Measurements from ENCODE around the gene SCFD2.

The SCFD2 gene

GRCh38 chr4:52912608-52913007 is 453.3 kb downstream of the SCFD2 start:
- DNase-seq, result no peak

GRCh38 chr4:52911684-52912294 is 454.1 kb downstream of the SCFD2 start:
- DNase-seq, result peak; percentile 88

GRCh38 chr4:52910115-52910514 is 455.7 kb downstream of the SCFD2 start:
- DNase-seq, result no peak

GRCh38 chr4:52907510-52907909 is 458.4 kb downstream of the SCFD2 start:
- DNase-seq, result no peak

GRCh38 chr4:52904421-52904820 is 461.4 kb downstream of the SCFD2 start:
- no peak for DNase-seq

GRCh38 chr4:52903273-52903672 is 462.6 kb downstream of the SCFD2 start:
- DNase-seq, result no peak

- no peak for DNase-seq
Observed at GRCh38 chr4:52894443-52894842, 471.4 kb downstream of the SCFD2 start.

- DNase-seq, result no peak
Observed at GRCh38 chr4:52892880-52893279, 473.0 kb downstream of the SCFD2 start.

GRCh38 chr4:52891743-52892142 is 474.1 kb downstream of the SCFD2 start:
- DNase-seq, result no peak

GRCh38 chr4:52890521-52890791 is 475.4 kb downstream of the SCFD2 start:
- no peak for DNase-seq

- DNase-seq, result no peak
Observed at GRCh38 chr4:52889778-52890520, 475.9 kb downstream of the SCFD2 start.

- no peak for DNase-seq
Observed at GRCh38 chr4:52889354-52889753, 476.5 kb downstream of the SCFD2 start.

GRCh38 chr4:52884994-52885393 is 480.9 kb downstream of the SCFD2 start:
- DNase-seq, result no peak

GRCh38 chr4:52883707-52884669 is 481.9 kb downstream of the SCFD2 start:
- no peak for DNase-seq

GRCh38 chr4:52883183-52883621 is 482.7 kb downstream of the SCFD2 start:
- DNase-seq, result no peak

- no peak for DNase-seq
Observed at GRCh38 chr4:52880994-52881393, 484.9 kb downstream of the SCFD2 start.

GRCh38 chr4:52879471-52879870 is 486.4 kb downstream of the SCFD2 start:
- no peak for DNase-seq

GRCh38 chr4:52877694-52878093 is 488.2 kb downstream of the SCFD2 start:
- no peak for DNase-seq

- no peak for DNase-seq
Observed at GRCh38 chr4:52877036-52877435, 488.8 kb downstream of the SCFD2 start.

GRCh38 chr4:52876069-52876468 is 489.8 kb downstream of the SCFD2 start:
- no peak for DNase-seq

GRCh38 chr4:52874948-52875347 is 490.9 kb downstream of the SCFD2 start:
- no peak for DNase-seq

- no peak for DNase-seq
Observed at GRCh38 chr4:52873861-52874343, 492.0 kb downstream of the SCFD2 start.

- no peak for DNase-seq
Observed at GRCh38 chr4:52873191-52873590, 492.7 kb downstream of the SCFD2 start.

- DNase-seq, result no peak
Observed at GRCh38 chr4:52870225-52870624, 495.6 kb downstream of the SCFD2 start.

Data from hematopoietic multipotent progenitor cell treated with erythropoietin and hydrocortisone succinate and interleukin-3 and kit ligand, for 6 days (in vitro differentiated cells).